Fibroblast of mammary gland (primary cell): ENCODE data around the gene SLC35F3.

ENCODE experiments used
- DNase-seq: peaks from one replicate; pipeline ENCODE4 v3.0.0-alpha.2; 2010; ENCODE audit warnings: low read depth
- H3K4me3 ChIP-seq: 2 replicates; pipeline ENCODE4 v1.5.1; 2011; ENCODE audit warnings: low read depth, mild to moderate bottlenecking, low read length, moderate library complexity; ENCODE audit not compliant: control insufficient read depth
- TF ChIP-seq, protein P1 (sequence below): conservative IDR thresholded peaks from 2 replicates; pipeline ENCODE4 v1.5.1; 2011; ENCODE audit warnings: low read depth, low read length, inconsistent platforms; ENCODE audit not compliant: control insufficient read depth, insufficient read depth

The SLC35F3 gene

DNA sequence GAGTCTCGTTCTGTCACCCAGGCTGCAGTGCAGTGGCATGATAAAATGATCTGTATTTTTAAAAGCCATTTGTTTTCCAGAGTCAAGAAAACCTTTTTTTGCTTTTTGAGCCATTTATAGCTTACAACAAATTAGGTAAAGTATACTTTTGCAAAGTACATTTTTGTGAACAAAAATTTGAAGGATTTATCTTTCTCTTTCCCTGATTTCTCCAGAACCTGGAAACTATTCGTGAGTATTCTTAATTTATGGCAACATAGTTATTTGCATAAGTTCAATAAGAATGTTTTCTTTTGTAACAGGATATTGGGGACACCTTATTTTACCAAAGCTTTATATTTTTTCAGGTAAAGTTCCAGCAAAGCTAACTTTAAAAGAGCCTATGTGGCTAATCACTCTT, 37.4 kb upstream of the SLC35F3 start:
- TF ChIP-seq, protein P1, sequence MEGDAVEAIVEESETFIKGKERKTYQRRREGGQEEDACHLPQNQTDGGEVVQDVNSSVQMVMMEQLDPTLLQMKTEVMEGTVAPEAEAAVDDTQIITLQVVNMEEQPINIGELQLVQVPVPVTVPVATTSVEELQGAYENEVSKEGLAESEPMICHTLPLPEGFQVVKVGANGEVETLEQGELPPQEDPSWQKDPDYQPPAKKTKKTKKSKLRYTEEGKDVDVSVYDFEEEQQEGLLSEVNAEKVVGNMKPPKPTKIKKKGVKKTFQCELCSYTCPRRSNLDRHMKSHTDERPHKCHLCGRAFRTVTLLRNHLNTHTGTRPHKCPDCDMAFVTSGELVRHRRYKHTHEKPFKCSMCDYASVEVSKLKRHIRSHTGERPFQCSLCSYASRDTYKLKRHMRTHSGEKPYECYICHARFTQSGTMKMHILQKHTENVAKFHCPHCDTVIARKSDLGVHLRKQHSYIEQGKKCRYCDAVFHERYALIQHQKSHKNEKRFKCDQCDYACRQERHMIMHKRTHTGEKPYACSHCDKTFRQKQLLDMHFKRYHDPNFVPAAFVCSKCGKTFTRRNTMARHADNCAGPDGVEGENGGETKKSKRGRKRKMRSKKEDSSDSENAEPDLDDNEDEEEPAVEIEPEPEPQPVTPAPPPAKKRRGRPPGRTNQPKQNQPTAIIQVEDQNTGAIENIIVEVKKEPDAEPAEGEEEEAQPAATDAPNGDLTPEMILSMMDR, result no peak
- no peak overlapping the region for H3K4me3 ChIP-seq
- no peak for DNase-seq

GRCh38 chr1:233868461-233868860, 36.0 kb upstream of the SLC35F3 start:
- no peak for DNase-seq
- H3K4me3 ChIP-seq, result no peak overlapping the region
- TF ChIP-seq, protein P1, result no peak

GRCh38 chr1:233869680-233870079, 34.8 kb upstream of the SLC35F3 start:
- TF ChIP-seq, protein P1, result no peak
- no peak for DNase-seq
- no peak overlapping the region for H3K4me3 ChIP-seq

DNA sequence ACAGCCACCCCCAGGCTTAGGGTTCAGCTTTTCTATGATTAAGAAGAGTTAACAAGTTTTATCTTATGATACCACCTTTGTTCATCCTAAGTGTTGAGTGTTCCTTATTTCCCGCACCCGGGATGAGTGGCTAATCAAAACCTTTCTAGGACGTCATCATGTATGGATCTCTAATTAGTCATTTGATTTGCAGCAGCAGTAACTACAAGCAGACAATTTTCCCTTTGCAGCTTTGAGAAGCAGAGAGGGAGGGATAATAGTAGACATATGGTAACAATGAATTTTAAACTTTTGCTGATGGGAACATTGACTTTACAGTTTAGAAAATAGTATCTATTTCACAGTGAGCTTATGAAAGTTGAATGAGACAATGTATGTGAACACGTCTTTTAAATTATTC, 30.8 kb upstream of the SLC35F3 start:
- H3K4me3 ChIP-seq, result no peak overlapping the region
- TF ChIP-seq, protein P1, result no peak
- no peak for DNase-seq

GRCh38 chr1:233879841-233880240, 24.6 kb upstream of the SLC35F3 start:
- TF ChIP-seq, protein P1, result no peak
- H3K4me3 ChIP-seq, result no peak overlapping the region
- no peak for DNase-seq

DNA sequence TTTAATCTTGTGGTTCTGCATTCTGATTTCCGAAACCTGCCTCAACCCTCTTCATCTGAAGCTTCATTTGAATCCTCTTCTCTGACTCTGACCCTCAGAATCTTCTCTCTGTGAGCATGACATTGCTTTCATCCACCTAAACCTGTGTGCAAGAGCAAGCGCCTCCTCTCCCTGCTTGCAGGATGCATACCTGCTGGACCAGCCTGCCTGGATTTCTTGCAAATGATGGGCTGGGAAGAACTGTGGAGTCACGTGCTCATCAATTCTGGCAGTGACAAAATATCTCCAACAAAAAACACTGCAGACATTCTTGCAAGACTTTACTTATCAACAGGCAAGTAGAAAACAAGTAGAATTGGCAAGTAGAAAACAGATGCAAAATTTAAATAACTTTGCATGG, 20.8 kb upstream of the SLC35F3 start:
- H3K4me3 ChIP-seq, result no peak overlapping the region
- no peak for DNase-seq
- TF ChIP-seq, protein P1, result no peak
